GM12873 (cell line): ENCODE measurements around the gene RAB37.

Experiments used
- CTCF ChIP-seq: IDR thresholded peaks from 2 replicates; pipeline ENCODE4 v1.5.1; 2012; ENCODE audit warnings: low read depth, mild to moderate bottlenecking, moderate library complexity, low read length, control low read depth; ENCODE audit not compliant: insufficient read depth; ENCODE audit errors: missing control alignments

RAB37 gene

GRCh38 chr17:74736513-74737298, at the start of gene RAB37:
Gene RAB37 (plus strand): TSS chr17:74737256. CDS start chr17:74737273, 17 bp downstream.
- peak; percentile 72 for TF ChIP-seq CTCF

GRCh38 chr17:74687886-74688285, 49.2 kb upstream of the RAB37 start:
- no peak for TF ChIP-seq CTCF

- no peak for TF ChIP-seq CTCF
Observed at GRCh38 chr17:74690409-74690825, 46.6 kb upstream of the RAB37 start.

- TF ChIP-seq CTCF = no peak
Observed at GRCh38 chr17:74691151-74691550, 45.9 kb upstream of the RAB37 start.

GRCh38 chr17:74694081-74694480, 43.0 kb upstream of the RAB37 start:
- no peak for TF ChIP-seq CTCF

GRCh38 chr17:74695629-74696028, 41.4 kb upstream of the RAB37 start:
- no peak for TF ChIP-seq CTCF

GRCh38 chr17:74697515-74697914, 39.5 kb upstream of the RAB37 start:
- TF ChIP-seq CTCF = no peak
